ENCODE data around the gene DIO1.
A peak's percentile ranks its signal among the peaks of the same experiment; 100 is the strongest.

Gene DIO1

GRCh38 chr1:53942127-53942957 is 48.4 kb downstream of the DIO1 start:
- no peak for DNase-seq (ENCODE audit: low read depth)

DNA sequence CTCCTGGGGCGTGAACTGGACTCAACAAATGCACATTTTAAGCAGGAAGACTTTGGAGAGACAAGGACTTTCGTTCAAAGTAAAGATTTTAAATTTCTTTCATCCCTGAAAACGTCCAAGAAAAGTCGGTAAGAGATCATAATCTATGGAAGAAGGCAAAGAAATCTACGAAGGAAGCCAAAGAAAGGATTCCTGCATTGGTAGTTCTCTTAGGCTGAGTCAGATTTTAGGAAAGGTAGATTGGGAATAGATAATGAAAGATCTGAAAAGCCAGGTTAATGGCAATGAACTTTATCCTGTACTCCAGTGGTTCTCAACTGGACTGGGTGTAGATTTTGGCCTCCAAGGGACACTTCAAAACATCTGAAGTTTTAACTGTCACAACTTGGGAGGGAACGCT is 49.1 kb downstream of the DIO1 start:
- DNase-seq (ENCODE audit: low read depth): no peak

DNA sequence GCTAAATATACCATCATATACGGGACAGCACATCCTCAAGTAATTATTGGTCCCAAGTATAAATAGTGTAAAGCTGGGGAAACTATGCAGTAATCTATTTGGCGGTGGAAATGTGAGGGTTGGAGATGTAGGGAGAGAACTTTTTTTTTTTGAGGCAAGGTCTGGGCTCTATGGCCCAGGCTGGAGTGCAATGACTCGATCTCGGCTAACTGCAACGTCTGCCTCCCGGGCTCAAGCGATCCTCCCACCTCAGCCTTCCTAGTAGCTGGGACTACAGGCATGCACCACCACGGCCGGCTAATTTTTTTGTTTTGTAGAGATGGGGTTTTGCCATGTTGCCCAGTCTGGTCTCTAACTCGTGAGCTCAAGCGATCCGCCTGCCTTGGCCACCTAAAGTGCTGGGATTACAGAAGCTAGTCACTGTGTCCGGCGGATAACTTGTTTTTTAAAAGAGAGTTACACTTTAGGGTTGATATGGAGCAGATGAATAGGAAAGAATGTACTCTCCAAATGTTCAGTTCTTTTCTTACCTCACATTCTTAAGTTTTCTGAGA is 49.6 kb downstream of the DIO1 start:
- DNase-seq (ENCODE audit: low read depth): no peak

DNA sequence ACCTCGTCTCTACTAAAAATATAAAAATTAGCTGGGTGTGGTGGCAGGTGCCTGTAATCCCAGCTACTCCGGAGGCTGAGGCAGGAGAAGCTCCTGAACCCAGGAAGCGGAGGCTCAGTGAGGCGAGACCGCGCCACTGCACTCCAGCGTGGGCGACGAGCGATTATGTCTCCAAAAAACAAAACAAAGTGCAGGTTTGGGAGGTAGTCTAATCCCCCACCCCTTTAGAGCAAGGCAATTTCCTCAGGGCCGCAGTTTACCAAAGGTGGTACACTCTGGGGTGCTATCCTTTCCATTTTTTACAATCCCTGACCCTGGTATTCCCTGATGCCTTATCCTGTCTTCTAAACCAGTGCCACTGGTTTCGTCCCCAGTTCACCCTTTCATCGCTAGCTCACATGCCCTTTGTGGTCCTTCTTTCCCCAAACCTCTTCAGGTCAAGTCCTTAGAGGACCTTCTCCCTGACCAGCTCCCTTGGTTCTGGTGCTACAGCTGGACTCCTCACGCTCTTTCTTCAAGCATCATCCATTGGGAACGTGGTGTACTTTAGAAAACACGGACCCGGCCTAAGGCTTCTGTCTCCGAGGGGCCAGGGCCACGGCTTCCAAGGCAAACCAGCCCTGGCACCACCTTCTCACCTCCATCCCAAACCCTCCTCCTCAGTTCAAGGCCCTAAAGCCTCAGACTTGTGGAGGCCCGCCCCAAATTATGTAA is 50.6 kb downstream of the DIO1 start:
- no peak for DNase-seq (ENCODE audit: low read depth)

GRCh38 chr1:53945183-53945432 is 51.1 kb downstream of the DIO1 start:
- no peak for DNase-seq (ENCODE audit: low read depth)

DNA sequence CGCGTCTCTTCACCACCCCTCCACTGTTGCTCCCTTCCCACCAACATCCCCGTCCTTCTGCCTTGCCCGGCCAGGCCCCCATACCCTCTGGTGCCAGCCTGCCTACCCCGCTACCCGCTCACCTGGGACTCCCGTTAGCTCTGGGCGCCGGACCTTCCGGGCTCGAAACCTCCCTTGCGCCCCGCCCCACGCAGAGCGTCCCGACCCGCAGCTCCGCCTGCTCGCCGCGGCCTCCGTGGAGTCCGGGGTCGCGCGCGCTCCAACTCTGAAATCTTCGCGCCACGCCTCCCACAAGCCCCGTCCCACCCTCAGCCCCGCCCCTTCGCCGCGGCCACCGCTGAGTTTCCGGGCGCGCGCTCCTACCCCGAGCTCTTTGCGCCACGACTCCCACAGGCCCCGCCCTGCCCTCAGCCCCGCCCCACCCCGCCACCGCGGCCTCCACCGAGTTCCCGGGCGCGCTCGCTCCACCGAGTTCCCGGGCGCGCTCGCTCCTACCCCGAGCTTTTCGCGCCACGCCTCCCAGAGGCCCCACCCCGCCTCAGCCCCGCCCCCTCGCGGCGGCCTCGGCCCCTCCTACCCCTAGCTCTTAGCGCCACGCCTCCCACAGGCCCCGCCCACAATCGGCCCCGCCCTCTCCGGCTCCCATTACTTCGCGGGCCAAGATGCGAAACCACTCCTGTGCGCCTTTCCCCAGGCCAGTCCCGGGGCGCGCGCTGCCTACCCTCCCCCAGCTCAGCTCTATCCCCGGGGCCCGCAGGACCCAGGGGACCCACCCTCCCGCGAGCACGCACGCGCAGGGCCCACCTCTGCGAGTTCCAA is 51.7 kb downstream of the DIO1 start, which contains the start of gene IFT25:
TSS of gene IFT25 (minus strand) at position 267 of the 819 bp plus-strand sequence. CDS start 5,617 bp downstream, outside the sequence.
- peak; percentile 97 for DNase-seq (ENCODE audit: low read depth)

GRCh38 chr1:53946252-53947171 is 52.5 kb downstream of the DIO1 start, which contains the start of gene LRRC42:
Gene LRRC42 (plus strand): TSS chr1:53946350. CDS start chr1:53952000, 5,650 bp downstream.
- no peak for DNase-seq (ENCODE audit: low read depth)

DNA sequence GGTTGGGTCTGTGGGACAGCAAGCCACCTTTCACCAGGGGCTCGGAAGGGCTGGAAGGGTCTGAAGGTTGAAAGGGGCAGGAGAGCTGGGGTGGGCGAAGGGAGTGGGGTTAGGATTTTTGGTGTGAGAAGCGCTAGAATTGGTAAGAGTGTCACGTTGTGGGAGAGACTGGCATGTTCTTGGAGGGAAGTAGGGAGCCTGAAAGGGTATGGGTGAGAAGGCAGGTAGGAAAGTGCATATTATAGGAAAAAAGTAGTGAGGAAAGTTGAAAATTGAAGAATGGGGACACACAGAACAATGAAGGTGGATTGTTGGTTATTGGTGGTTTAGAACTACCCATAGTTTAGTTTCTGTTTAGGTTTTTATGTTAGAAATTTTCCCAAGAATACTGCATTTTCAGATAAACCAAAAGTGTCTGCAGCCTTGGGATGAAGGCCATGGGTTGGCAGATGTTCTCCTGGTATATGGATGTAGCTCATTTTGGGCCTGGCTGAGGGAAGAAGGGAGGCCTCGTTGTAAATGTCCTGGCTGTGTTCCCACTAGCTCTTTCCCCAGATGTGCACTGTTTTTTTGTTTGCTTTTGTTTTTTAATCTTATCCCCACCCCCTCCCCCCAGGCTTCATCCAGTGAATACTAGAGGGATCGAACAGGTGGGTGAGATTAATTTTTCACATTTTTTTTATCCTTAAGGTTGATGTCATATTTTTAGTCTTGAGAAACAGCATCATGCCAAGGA is 53.4 kb downstream of the DIO1 start:
- no peak for DNase-seq (ENCODE audit: low read depth)

- DNase-seq (ENCODE audit: low read depth): no peak
These were observed 54.3 kb downstream of the DIO1 start for GRCh38 chr1:53948291-53948690.

DNA sequence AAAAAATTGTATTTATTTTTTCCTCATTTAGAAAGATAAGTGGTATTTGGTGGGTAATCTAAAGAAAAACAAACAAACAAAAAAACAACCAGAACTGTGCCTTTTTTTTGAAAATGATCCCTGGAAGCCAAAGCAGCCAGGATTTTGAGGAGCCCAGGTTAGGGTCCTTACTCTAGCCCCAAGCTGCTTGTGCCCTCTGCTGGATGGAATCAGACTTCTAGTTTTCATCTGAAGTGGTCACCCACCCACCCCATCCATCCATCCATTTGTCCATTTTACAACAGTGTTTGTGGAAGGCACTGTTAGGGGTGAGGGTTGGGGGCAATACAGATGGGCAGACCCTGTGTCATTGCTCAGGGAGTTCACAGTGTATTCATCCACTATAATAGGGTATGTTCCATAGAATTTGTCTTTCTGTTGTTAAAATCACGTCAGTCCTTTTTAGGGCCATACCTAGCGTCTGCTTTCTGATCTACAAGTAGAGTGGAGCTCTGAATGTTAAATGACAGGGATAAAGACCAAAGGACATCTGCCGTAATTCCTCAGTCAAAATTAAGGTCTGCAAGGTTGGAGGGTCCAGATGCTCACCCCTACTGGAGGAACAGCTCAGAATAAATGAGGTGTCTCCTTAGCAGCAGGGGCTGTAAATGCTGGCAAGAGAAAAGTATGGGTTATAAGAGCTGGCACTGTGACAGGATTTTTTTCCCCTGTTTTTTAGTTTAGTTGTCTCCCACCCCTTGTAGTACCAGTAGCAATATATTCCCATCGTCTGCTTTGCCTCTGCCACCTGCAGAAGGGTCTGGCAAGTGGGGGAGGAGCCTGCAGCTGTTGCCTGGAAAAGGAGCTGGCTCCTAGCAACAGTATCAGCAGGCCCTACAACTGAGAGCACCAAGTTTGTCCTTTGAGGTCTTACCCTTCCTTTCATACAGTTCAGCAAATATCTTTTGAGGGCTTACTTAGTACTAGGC is 55.3 kb downstream of the DIO1 start:
- no peak for DNase-seq (ENCODE audit: low read depth)

GRCh38 chr1:53951697-53952096 is 57.7 kb downstream of the DIO1 start:
- no peak for DNase-seq (ENCODE audit: low read depth)

- no peak for DNase-seq (ENCODE audit: low read depth)
These were observed 60.1 kb downstream of the DIO1 start for GRCh38 chr1:53954128-53954527.

DNA sequence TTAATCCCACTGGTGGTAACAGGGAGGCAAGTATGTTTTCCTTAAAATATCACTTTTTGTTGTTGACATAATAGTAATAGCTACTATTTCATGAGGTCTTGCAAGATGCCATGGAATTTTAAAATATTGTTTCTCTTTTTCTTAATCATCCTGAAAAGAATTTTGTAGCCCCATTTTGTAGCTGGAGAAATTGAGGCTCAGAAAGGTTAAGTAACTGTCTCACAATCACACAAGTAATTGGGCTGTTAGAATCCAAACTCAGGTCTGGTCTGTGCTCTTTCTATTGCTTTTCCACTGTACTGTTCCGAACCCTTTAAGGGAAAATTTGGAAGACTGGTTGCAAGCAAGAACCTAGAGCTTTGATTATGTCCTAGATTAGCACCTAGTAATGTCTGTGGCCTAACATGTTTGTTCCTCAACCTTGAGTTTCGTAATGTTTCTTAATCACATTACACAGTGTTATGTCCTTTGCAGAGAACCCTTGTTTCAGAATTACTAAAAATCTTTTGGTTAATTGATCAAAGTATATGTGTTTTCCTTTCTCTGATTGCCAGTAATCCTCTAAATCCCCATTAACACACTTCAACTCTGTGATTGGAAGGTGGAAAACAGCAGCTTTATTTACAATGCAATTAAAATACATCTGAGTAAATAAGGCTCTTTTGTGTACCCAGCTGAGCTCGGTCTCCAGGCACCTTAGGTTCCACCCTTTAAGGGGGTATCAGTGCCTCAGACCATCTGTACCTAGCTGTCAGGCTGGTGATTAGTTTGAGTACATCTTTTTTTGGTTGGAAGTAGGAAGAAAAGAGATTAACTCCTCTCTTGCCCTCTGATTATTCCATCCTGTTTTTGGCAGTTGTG is 62.6 kb downstream of the DIO1 start:
- no peak for DNase-seq (ENCODE audit: low read depth)

- DNase-seq (ENCODE audit: low read depth): no peak
These were observed 63.3 kb downstream of the DIO1 start for GRCh38 chr1:53957194-53957818.

DNA sequence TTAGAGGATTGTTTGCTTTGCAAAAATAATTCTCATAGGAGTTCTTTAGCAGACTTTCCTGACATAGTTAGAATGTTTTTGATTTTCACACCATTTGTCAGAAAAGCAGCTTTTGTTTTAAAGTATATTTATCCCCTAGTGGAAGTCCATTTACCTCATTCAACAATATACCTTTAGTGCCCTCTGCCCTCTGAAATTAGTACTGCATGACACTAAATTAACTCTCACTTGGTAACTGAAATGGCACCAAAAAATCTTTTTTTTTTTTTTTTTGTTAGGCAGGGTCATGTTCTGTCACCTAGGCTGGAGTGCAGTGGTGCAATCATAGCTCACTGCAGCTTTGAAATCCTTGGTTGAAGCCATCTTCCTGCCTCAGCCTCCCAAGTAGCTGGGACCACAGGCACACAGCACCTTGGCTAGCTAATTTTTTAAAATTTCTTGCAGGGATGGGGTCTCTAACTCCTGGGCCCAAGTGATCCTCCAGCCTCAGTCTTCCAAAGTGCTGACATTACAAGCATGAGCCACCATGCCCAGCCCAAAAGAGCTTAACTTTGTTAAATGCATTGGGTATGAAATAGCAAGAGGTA is 65.8 kb downstream of the DIO1 start:
- DNase-seq (ENCODE audit: low read depth): no peak
